OCI-LY3 (cell line): Measurements from ENCODE around the gene ZFYVE21.

Experiments
- H2AFZ ChIP-seq: fragments of 200-600, 300-600 bp; shearing (Covaris generic); 2 replicates; pipeline ENCODE4 v1.6.0; 2014; ENCODE audit warnings: antibody characterized with exemption, low read depth, low read length
- H3K27ac ChIP-seq: fragments of 200-600, 300-600 bp; sonication (generic); 2 replicates; pipeline ENCODE4 v1.5.1; 2014; ENCODE audit warnings: mild to moderate bottlenecking, low read length, moderate library complexity, mixed read lengths
- H3K27me3 ChIP-seq: fragments of 200-600, 300-600 bp; sonication (generic); 2 replicates; pipeline ENCODE4 v1.6.1; 2014; ENCODE audit warnings: low read depth, low read length, mixed read lengths
- H3K36me3 ChIP-seq: fragments of 200-600, 300-600 bp; sonication (generic); replicated peaks from 2 replicates; pipeline ENCODE3; 2014; ENCODE audit warnings: low read depth, low read length, mixed read lengths
- H3K4me1 ChIP-seq: fragments of 300-600, 200-600 bp; sonication (generic); 2 replicates; pipeline ENCODE4 v1.6.1; 2014; ENCODE audit warnings: low read length, mixed read lengths
- H3K4me2 ChIP-seq: fragments of 200-600, 300-600 bp; sonication (generic); 2 replicates; pipeline ENCODE4 v1.6.1; 2014; ENCODE audit warnings: low read length, mixed read lengths
- H3K4me3 ChIP-seq: fragments of 300-600, 200-600 bp; sonication (generic); 2 replicates; pipeline ENCODE4 v1.5.1; 2014; ENCODE audit warnings: antibody characterized with exemption, mild to moderate bottlenecking, low read length, moderate library complexity
- H3K79me2 ChIP-seq: fragments of 300-600, 200-600 bp; shearing (Covaris generic); 2 replicates; pipeline ENCODE4 v1.6.1; 2014; ENCODE audit warnings: mild to moderate bottlenecking, low read length, mixed read lengths
- H3K9ac ChIP-seq: fragments of 300-600, 200-600 bp; shearing (Covaris generic); 2 replicates; pipeline ENCODE4 v1.6.0; 2014; ENCODE audit warnings: mild to moderate bottlenecking, low read length, moderate library complexity
- H3K9me3 ChIP-seq: fragments of 200-600, 300-600 bp; shearing (Covaris generic); 2 replicates; pipeline ENCODE4 v1.6.1; 2014; ENCODE audit warnings: low read length, mixed read lengths; ENCODE audit not compliant: insufficient read depth
- H4K20me1 ChIP-seq: fragments of 200-600, 300-600 bp; sonication (generic); 2 replicates; pipeline ENCODE4 v1.6.1; 2016; ENCODE audit warnings: low read length, mixed read lengths; ENCODE audit not compliant: insufficient read depth
- EZH2phosphoT487 ChIP-seq: fragments of 200-600 bp; shearing (Covaris generic); IDR thresholded peaks from 2 replicates; pipeline ENCODE4 v1.6.1; 2018; ENCODE audit warnings: antibody characterized with exemption, mixed run types, low read depth
- TF ChIP-seq, protein P1 (sequence below): fragments of 200-600, 300-600 bp; sonication (generic); IDR thresholded peaks from 2 replicates; pipeline ENCODE4 v1.5.1; 2014; ENCODE audit warnings: antibody characterized with exemption, low read length, low read depth

The ZFYVE21 gene

GRCh38 chr14:103746701-103747100 lies 31.1 kb downstream of the ZFYVE21 start:
- H3K4me1 ChIP-seq: peaks cover 8% of the 10 kb centered on the region; the same call in 1 of the 2 replicates
- H3K79me2 ChIP-seq: no peaks in the 10 kb centered on the region
- H4K20me1 ChIP-seq: no peaks in the 10 kb centered on the region
- no peak overlapping the region for H3K4me3 ChIP-seq
- no peaks in the 10 kb centered on the region for H3K27me3 ChIP-seq
- H2AFZ ChIP-seq: no peak overlapping the region
- H3K9me3 ChIP-seq: no peaks in the 10 kb centered on the region
- TF ChIP-seq EZH2phosphoT487: no peak
- no peak overlapping the region for H3K27ac ChIP-seq
- H3K4me2 ChIP-seq: no peak overlapping the region
- no peaks in the 10 kb centered on the region for H3K36me3 ChIP-seq
- no peak overlapping the region for H3K9ac ChIP-seq

- no peak overlapping the region for H3K4me2 ChIP-seq
- no peak overlapping the region for H3K27ac ChIP-seq
Observed at GRCh38 chr14:103748534-103748857, 32.9 kb downstream of the ZFYVE21 start.

DNA sequence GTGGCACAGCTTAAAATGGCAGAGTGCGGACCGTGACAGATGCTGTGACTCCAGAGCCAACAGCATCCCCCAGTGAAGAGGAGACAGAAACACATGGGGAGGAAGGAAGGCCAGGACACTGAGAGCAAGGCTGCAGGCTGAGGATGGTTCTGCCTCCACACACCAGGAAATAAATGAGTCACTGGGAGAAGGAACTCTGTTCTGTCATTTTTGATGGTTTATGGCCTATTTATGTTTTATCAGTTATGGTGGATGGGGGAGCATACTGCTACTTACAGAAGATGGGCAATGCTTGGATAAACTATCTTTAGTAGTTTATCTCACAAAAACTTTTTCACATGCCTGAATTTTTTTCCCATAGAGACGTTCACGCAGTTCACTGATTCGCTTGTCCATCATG lies 33.8 kb downstream of the ZFYVE21 start:
- H3K4me1 ChIP-seq: peaks cover 8% of the 10 kb centered on the region; the same call in 1 of the 2 replicates
- H3K36me3 ChIP-seq: no peaks in the 10 kb centered on the region
- no peaks in the 10 kb centered on the region for H3K27me3 ChIP-seq
- no peaks in the 10 kb centered on the region for H4K20me1 ChIP-seq
- no peak overlapping the region for H3K27ac ChIP-seq
- no peak overlapping the region for H3K4me3 ChIP-seq
- TF ChIP-seq, protein P1, sequence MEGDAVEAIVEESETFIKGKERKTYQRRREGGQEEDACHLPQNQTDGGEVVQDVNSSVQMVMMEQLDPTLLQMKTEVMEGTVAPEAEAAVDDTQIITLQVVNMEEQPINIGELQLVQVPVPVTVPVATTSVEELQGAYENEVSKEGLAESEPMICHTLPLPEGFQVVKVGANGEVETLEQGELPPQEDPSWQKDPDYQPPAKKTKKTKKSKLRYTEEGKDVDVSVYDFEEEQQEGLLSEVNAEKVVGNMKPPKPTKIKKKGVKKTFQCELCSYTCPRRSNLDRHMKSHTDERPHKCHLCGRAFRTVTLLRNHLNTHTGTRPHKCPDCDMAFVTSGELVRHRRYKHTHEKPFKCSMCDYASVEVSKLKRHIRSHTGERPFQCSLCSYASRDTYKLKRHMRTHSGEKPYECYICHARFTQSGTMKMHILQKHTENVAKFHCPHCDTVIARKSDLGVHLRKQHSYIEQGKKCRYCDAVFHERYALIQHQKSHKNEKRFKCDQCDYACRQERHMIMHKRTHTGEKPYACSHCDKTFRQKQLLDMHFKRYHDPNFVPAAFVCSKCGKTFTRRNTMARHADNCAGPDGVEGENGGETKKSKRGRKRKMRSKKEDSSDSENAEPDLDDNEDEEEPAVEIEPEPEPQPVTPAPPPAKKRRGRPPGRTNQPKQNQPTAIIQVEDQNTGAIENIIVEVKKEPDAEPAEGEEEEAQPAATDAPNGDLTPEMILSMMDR: no peak
- TF ChIP-seq EZH2phosphoT487: no peak
- no peaks in the 10 kb centered on the region for H3K9me3 ChIP-seq
- no peak overlapping the region for H3K4me2 ChIP-seq
- H2AFZ ChIP-seq: no peak overlapping the region
- no peaks in the 10 kb centered on the region for H3K79me2 ChIP-seq
- no peak overlapping the region for H3K9ac ChIP-seq

More at GRCh38 chr14:103748534-103748857, 32.9 kb downstream of the ZFYVE21 start:
- H3K79me2 ChIP-seq: no peaks in the 10 kb centered on the region
- no peak overlapping the region for H2AFZ ChIP-seq
- TF ChIP-seq, protein P1: no peak
- no peak for TF ChIP-seq EZH2phosphoT487
- no peak overlapping the region for H3K9ac ChIP-seq
- H3K4me1 ChIP-seq: peaks cover 8% of the 10 kb centered on the region; the same call in 1 of the 2 replicates
- no peaks in the 10 kb centered on the region for H3K9me3 ChIP-seq
- no peaks in the 10 kb centered on the region for H3K36me3 ChIP-seq
- H3K27me3 ChIP-seq: no peaks in the 10 kb centered on the region
- no peaks in the 10 kb centered on the region for H4K20me1 ChIP-seq
- H3K4me3 ChIP-seq: no peak overlapping the region

- no peaks in the 10 kb centered on the region for H4K20me1 ChIP-seq
- H2AFZ ChIP-seq: no peak overlapping the region
- no peak for TF ChIP-seq EZH2phosphoT487
- TF ChIP-seq, protein P1: peak; percentile 14; the same call in 1 of the 2 replicates
Observed at GRCh38 chr14:103749860-103750259, 34.2 kb downstream of the ZFYVE21 start.

More at GRCh38 chr14:103749860-103750259, 34.2 kb downstream of the ZFYVE21 start:
- Histone ChIP-seq H3K36me3 (no peaks in the 10 kb centered on the region), H3K4me1 (peaks cover 8% of the 10 kb centered on the region; the same call in 1 of the 2 replicates), H3K4me3 (no peak overlapping the region), H3K9ac (no peak overlapping the region), H3K79me2 (no peaks in the 10 kb centered on the region), H3K27ac (no peak overlapping the region), H3K9me3 (no peaks in the 10 kb centered on the region), H3K4me2 (no peak overlapping the region), H3K27me3 (no peaks in the 10 kb centered on the region)
